Right lobe of liver (tissue), 4 donors: ENCODE measurements around the gene ASPSCR1.

Source experiments
- CTCF ChIP-seq, 4 donors: fragments of 200-600 bp in 3 of 4; fragments of 450-650 bp in 1 of 4; IDR thresholded peaks; one replicate each; pipeline versions ENCODE4 v1.5.1 to v1.8.0; 2016 to 2022; ENCODE audit warnings: antibody characterized with exemption in 4 of 4, mild to moderate bottlenecking in 2 of 4
- POLR2A ChIP-seq: fragments of 450-650 bp; IDR thresholded peaks from one replicate; pipeline ENCODE4 v1.6.1; 2017; ENCODE audit warnings: antibody characterized with exemption, mild to moderate bottlenecking
- donor health status: DM: no; HTN: no; CAD: no.
- donor health status: DM: no; HTN: no; CAD: no.
- donor health status: DM: no; HTN: yes; CAD: no.

GRCh38 chr17:82014971-82015310, 37.5 kb downstream of the ASPSCR1 start:
- no peak for TF ChIP-seq CTCF (IDR thresholded peaks at IDR 0.05)
- TF ChIP-seq POLR2A, result no peak
